HG02759 (cell line): Measurements from ENCODE around the gene LRRC15.

Source experiments
- ATAC-seq: cut with Tn5 transposase; IDR thresholded peaks from one replicate; pipeline ENCODE4 v1.9.1; 2021; ENCODE audit warnings: mild to moderate bottlenecking, moderate library complexity; ENCODE audit not compliant: unreplicated experiment

LRRC15 gene

GRCh38 chr3:194386066-194386465 lies 16.5 kb upstream of the LRRC15 start:
- ATAC-seq, result no peak

DNA sequence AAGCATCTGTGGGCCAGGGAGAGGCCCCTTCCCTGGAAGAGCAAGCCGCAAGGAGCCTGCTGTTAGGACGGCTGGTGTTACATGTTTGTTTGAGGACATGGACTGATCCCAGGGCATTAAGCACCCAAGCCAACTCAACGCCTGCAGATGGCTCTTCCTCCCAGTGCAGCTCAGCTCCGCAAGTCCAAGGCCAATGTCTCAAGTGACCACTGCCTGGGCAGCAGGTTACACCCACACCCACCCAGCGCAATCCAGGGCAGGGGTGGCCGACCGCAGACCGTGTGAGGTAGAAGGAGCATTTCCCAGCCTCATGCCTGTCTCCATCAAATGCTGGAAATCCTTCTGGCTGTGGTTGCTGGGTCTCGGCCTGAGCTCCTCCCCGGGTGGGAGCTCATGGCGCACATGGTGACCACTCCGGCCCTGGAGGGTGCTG lies 15.0 kb upstream of the LRRC15 start:
- no peak for ATAC-seq

DNA sequence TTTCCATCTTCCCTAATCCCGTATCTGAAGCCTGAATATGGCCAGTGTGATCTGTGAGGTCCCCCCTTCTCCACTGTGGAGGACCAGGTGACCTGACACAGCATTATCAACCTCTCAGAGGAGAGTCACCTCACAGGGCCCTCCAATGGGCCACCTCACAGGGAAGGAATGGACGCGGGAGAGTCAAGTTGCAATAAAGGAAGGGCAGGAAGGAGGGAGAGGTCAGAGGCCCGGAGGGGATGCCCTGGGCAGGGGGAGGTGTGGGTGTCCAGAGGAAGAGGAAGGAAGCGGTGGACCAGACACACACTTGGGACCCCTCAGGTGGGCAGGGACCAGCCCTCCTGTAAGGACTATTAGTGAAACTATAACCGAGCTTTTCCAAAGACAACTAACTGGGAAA lies 14.6 kb upstream of the LRRC15 start:
- no peak for ATAC-seq

GRCh38 chr3:194383276-194383940 lies 13.9 kb upstream of the LRRC15 start:
- no peak for ATAC-seq

DNA sequence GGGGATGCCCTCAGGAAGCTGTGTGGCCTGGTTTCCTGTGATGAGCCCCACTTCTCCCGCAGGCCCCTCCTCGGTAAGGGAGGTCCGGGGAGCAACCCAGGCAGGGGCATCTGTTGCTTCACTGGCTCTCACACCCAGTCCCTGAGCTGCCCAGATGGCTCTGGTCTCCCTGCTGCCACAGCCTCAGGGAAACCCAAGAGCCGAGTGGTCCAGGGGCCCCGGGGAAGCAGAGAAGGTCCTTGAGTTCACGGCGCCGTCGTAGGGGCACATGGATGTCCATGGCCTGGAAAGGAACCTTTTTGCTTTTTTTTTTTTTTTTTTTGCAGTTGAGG lies 13.3 kb upstream of the LRRC15 start:
- ATAC-seq, result no peak

DNA sequence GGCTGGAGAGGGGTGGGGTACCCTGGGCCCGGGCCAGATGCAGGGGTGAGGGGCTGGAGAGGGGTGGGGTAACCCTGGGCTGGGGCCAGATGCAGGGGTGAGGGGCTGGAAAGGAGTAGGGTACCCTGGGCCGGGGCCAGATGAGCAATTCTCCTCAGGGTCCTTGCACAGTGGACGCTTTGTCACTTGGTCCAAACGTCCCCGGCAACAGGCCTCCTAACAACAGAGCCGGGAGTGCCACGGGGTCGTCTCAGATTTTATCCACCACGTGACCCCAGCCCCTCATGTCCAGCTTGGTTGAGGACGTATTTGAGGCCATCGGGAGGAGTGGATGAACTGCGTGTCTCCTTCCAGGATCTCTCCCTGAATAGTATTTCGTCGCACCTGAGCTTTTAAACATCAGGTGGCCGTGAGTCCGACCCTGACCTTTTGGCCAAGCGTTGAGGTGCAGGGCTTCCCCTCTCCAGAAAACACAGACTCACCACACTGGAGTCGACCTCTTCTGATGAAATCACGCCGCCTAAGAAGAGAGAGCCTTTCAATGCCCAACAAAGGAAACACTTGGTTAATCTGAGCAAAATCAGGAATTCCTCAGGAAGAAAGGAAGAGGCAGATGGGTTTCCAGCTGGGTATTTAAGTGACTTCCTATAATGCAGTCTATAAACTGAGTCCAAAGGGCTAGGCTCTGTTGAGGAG lies 12.8 kb upstream of the LRRC15 start:
- no peak for ATAC-seq

- no peak for ATAC-seq
These were observed 11.9 kb upstream of the LRRC15 start for GRCh38 chr3:194381460-194381875.

DNA sequence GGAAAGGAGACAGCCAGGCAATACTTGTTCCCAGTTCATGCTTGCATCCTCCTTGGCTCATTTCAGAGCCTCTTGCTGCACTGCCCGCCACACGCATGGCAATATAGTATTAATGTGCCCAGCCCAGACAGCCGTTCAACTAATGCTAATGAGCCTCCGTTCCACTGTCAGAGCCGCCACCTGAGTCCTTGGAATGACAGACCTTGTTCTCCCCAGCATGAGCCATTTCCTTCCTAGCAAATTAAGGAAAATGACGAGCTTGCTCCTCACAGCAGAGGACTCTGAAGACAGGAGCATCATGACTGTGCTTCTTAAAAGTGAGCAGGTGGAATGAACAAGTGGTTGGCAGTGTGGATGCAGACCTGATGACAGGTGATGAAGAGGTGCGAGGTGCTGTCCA lies 10.8 kb upstream of the LRRC15 start:
- no peak for ATAC-seq

- no peak for ATAC-seq
These were observed 10.1 kb upstream of the LRRC15 start for GRCh38 chr3:194379651-194380050.

GRCh38 chr3:194379231-194379630 lies 9.7 kb upstream of the LRRC15 start:
- ATAC-seq, result no peak

GRCh38 chr3:194377708-194378107 lies 8.2 kb upstream of the LRRC15 start:
- no peak for ATAC-seq

DNA sequence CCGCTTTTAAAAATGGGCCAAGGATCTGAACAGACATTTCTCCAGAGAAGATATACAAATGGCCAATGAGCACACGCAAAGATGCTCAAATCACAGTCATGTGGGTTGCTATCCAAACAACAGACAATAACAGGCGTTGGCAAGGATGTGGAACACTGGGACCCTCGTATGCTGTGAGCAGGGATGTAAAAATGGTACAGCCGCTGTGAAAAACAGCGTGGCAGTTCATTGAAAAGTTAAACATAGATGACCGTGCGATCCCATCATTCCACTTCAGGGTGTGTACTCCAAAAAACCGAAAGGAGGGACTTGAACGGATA lies 6.7 kb upstream of the LRRC15 start:
- no peak for ATAC-seq

DNA sequence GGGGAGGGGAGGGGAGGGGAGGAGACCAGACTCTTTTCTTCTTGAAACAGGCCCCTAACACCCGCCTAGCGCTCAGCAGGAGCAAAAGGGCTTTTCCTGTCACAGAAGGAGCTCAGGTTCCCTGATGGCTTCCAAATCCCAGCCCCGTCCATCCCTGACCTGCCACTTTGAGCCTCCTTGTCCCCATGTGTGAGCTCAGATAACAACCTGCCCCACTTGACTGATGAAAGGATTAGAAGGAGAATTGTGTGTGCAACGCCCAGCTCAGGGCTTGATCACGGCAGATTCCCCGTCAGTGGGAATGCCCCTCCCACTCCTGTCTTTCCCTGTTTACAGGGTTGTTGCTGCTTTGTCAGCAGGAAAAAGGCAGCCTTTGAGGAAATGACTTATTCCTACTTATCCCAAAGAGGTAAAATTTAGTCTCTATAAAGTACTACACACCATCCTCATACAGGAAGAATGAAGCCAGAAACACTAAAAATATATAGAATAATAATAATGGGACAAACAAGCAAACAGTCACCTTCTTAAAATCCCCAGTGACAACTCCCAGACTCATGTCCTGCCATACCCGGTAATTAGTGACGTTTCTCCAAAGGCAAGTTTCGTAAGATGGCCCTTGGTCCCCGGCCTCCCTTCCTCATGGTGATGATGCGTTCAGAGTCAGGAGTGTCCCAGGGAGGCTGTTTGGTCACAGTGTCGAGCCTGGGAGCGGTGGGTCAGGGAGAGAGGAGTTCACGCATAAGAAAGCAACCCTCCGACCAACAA lies 6.1 kb upstream of the LRRC15 start:
- no peak for ATAC-seq

GRCh38 chr3:194374935-194375334 lies 5.4 kb upstream of the LRRC15 start:
- no peak for ATAC-seq

GRCh38 chr3:194373899-194374298 lies 4.4 kb upstream of the LRRC15 start:
- no peak for ATAC-seq

- no peak for ATAC-seq
These were observed 3.5 kb upstream of the LRRC15 start for GRCh38 chr3:194373028-194373427.

- ATAC-seq, result no peak
These were observed 1.2 kb upstream of the LRRC15 start for GRCh38 chr3:194370753-194371152.

DNA sequence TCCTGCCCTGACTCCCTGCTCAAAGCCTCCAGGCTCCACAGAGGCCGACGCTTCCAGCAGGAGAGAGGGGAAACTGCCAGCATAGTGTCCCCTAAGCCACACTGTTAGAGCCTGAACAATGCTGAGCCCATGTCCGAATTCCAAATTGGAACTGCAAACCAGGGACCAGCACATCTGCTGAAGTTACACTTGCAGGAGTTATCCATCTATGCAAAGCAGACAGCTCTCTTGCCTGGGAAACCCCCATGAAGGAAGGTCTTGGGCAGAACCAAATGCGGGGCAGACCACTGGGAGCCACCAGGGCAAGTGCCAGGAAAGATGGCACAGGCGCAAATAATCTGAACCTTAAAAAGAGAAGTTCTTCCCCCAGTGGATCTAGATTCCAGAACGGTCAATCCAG lies 625 bp downstream of the LRRC15 start:
- no peak for ATAC-seq

DNA sequence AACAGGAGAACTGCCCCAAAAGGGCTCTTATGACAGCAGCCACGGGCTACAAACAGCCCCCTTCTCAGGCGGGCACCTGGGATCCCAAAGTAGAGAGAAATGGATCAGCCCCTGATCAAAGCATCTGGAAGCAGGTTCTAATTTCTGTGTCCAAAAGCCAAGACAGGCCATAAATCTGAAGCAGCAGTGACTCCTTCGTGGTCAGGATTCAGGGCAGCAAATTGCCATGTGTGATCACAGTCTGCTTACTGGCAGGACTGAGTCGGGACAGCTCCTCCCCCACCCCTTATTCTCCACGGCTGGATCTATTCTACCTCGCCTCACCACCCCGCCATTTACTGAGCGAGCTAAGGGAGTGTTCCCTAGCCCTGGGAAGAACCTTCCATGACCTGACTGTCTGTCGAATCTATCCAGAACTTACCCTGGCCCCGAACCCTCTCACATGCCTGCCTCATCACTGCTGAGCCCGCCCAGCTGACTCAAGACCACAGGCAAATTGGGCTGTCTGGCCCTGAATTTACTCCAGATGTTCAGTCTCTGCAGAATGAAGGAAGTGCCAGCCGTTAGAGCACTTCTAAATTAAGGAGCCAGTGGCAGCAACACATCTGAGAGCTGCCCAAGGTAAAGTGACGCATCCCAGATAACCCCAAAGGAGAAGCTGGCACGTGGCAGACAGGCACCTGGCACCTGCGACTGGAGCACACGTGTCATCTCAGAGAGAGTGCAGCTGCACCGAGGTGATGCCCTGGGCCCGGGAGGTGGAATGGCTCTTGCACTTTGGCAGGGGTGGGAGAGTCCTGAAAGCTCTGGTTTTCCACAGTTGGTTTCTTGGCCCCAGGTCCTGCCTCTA lies 1.3 kb downstream of the LRRC15 start:
- ATAC-seq, result no peak

- no peak for ATAC-seq
These were observed 3.5 kb downstream of the LRRC15 start for GRCh38 chr3:194365978-194366490.

DNA sequence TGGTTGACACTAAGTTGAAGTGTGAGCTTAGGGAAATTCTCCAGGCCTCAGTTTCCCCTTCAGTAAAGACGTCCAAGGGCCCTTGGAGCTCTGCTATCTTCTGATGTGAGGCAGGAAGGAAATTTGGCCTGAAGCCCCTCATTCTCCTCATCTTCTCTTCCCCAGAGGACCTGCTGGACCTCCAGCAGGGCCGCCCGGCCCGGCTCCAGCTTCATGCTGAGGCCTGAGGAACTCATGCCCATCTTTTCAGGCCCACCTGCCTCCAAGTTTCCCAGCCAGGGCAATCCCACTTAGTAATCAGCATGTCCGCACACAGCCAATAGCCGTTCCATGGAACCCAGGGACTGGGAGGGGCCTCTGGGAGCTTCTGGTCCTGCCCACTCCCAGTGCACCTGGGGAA lies 4.0 kb downstream of the LRRC15 start:
- ATAC-seq, result no peak
